ENCODE measurements around the gene C4orf50.

Gene C4orf50

DNA sequence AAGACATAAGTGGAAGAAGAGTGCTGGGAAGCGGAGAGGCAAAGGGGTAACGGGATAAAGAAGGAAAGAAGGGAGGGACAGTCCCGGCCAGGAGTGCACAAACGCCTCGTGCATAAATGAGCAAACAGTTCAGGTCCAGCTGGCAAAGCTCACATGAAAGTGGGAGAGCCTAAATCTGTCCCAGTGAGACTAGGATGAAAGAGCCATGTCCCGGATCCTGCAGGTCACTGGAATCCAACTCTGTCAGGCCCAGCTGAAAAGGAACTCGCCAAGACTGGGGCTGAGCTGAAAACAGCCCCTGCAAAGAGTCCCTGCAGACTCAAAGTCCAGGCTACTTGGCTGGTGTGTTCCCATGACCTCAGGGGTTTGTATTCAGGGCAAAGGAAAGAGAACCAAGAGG lies 87.4 kb downstream of the C4orf50 start:
- WGBS (ENCODE audit: insufficient coverage, insufficient read length), result no CpG with 5 or more reads among the region's 7 CpGs
- Histone ChIP-seq H3K36me3 (ENCODE audit: control insufficient read depth, insufficient read depth, low read length) (no peaks in the 10 kb centered on the region), H3K4me3 (ENCODE audit: low read length) (no peak overlapping the region), H3K9me3 (ENCODE audit: control insufficient read depth, insufficient read depth, low read length) (no peaks in the 10 kb centered on the region), H3K27me3 (ENCODE audit: control insufficient read depth, insufficient read depth, low read length) (no peaks in the 10 kb centered on the region), H3K27ac (ENCODE audit: low read length) (no peak overlapping the region), H3K4me1 (ENCODE audit: control insufficient read depth, insufficient read depth, low read length) (no peaks in the 10 kb centered on the region)
- no peak for DNase-seq (ENCODE audit: low read depth, low spot score)

DNA sequence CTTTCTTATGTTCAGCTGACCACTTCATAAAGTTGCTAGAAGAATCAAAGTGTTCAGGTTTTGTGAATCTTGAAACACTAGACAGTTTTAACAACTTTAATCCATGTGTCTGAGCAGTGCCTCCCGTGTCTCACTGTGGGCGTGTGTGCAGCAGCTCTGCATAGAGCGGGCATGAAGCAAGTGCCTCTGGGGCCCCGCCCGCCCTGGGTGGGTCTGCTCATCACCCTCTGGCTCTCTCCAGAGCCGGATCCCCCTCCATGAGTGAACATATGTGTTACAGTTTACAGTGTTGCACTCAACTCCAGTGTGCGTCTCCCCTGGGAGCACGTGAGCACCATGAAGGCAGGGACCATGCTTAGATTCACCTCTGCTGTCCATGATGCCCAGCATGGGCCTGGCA lies 87.8 kb downstream of the C4orf50 start:
- no peaks in the 10 kb centered on the region for H3K9me3 ChIP-seq (ENCODE audit: control insufficient read depth, insufficient read depth, low read length)
- H3K27me3 ChIP-seq (ENCODE audit: control insufficient read depth, insufficient read depth, low read length), result no peaks in the 10 kb centered on the region
- no peak for DNase-seq (ENCODE audit: low read depth, low spot score)
- no peak overlapping the region for H3K4me3 ChIP-seq (ENCODE audit: low read length)
- WGBS (ENCODE audit: insufficient coverage, insufficient read length), result no CpG with 5 or more reads among the region's 8 CpGs
- H3K36me3 ChIP-seq (ENCODE audit: control insufficient read depth, insufficient read depth, low read length), result no peaks in the 10 kb centered on the region
- H3K27ac ChIP-seq (ENCODE audit: low read length), result no peak overlapping the region
- peaks cover 2% of the 10 kb centered on the region; the same call in 1 of the 2 replicates for H3K4me1 ChIP-seq (ENCODE audit: control insufficient read depth, insufficient read depth, low read length)

DNA sequence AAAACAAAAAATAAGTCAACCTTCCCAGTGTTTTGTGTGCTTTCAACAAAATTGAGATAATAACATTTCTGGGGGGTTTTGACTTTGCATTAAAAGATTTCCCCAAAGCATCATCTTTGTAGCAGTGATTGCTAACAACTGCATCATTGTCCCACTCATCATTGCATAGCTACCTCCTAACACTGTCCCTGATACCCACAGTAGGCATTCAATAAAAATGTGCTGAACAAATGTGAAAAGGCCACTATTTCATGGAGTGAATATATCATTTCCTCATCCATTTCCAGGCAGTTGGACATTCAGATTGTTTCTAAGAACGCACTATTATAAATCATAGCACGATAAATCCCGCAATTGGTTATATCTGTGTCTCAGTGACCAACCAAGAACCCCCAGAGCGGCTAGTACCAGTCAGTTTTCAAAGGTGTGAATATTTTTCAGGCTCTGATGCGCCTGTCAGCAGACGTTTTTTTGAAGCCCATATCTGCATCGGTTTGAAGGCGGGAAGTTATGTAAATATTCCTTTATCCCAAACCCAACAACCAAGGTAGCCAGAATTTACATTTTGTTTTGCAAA lies 89.3 kb downstream of the C4orf50 start:
- WGBS (ENCODE audit: insufficient coverage, insufficient read length), result no CpG with 5 or more reads among the region's 8 CpGs
- H3K4me1 ChIP-seq (ENCODE audit: control insufficient read depth, insufficient read depth, low read length), result peaks cover 2% of the 10 kb centered on the region; the same call in 1 of the 2 replicates
- no peak overlapping the region for H3K4me3 ChIP-seq (ENCODE audit: low read length)
- no peaks in the 10 kb centered on the region for H3K36me3 ChIP-seq (ENCODE audit: control insufficient read depth, insufficient read depth, low read length)
- no peak for DNase-seq (ENCODE audit: low read depth, low spot score)
- no peaks in the 10 kb centered on the region for H3K27me3 ChIP-seq (ENCODE audit: control insufficient read depth, insufficient read depth, low read length)
- no peak overlapping the region for H3K27ac ChIP-seq (ENCODE audit: low read length)
- H3K9me3 ChIP-seq (ENCODE audit: control insufficient read depth, insufficient read depth, low read length), result no peaks in the 10 kb centered on the region

DNA sequence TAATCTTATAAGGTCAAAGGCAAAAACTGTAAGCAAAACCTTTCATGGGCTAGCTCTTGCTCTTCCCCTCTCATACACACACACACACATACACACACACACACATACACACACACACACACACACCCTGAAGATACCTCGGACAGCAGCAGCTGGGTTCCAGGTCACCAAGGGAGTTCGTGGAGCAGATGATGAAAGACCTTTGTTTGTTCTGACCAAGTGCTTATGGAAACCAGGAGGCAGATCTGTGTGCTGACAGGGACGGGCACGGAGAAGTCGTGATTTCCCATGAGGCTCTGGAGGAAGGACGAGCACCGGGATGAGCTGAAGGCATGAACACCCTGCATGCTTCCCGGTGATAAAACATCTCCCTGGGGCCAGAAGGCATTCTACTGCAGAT lies 90.0 kb downstream of the C4orf50 start:
- H3K27me3 ChIP-seq (ENCODE audit: control insufficient read depth, insufficient read depth, low read length), result no peaks in the 10 kb centered on the region
- no peaks in the 10 kb centered on the region for H3K36me3 ChIP-seq (ENCODE audit: control insufficient read depth, insufficient read depth, low read length)
- H3K4me3 ChIP-seq (ENCODE audit: low read length), result no peak overlapping the region
- no peak overlapping the region for H3K27ac ChIP-seq (ENCODE audit: low read length)
- WGBS (ENCODE audit: insufficient coverage, insufficient read length), result no CpG with 5 or more reads among the region's 8 CpGs
- H3K9me3 ChIP-seq (ENCODE audit: control insufficient read depth, insufficient read depth, low read length), result no peaks in the 10 kb centered on the region
- peaks cover 2% of the 10 kb centered on the region; the same call in 1 of the 2 replicates for H3K4me1 ChIP-seq (ENCODE audit: control insufficient read depth, insufficient read depth, low read length)
- no peak for DNase-seq (ENCODE audit: low read depth, low spot score)

DNA sequence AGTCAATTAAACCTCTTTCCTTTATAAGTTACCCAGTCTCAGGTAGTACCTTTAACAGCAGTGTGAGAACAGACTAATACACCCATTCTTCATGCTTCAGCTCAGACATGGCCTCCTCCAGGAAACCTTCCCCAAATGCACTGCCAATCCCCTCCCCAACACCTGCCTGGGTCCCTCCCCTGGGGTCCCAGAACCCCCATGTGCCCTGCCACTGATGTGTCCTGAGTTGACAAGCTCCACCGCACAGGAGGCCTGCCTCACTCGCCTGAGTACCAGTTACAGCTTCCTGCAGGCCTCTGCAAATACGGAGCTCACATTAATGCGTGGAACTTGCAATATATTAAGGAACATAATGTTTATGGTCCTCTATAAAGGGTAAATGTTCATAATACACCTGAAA lies 90.5 kb downstream of the C4orf50 start:
- no peaks in the 10 kb centered on the region for H3K9me3 ChIP-seq (ENCODE audit: control insufficient read depth, insufficient read depth, low read length)
- H3K4me3 ChIP-seq (ENCODE audit: low read length), result no peak overlapping the region
- no peak overlapping the region for H3K27ac ChIP-seq (ENCODE audit: low read length)
- no peaks in the 10 kb centered on the region for H3K27me3 ChIP-seq (ENCODE audit: control insufficient read depth, insufficient read depth, low read length)
- H3K36me3 ChIP-seq (ENCODE audit: control insufficient read depth, insufficient read depth, low read length), result no peaks in the 10 kb centered on the region
- peaks cover 2% of the 10 kb centered on the region; the same call in 1 of the 2 replicates for H3K4me1 ChIP-seq (ENCODE audit: control insufficient read depth, insufficient read depth, low read length)
- no peak for DNase-seq (ENCODE audit: low read depth, low spot score)
- WGBS (ENCODE audit: insufficient coverage, insufficient read length), result no CpG with 5 or more reads among the region's 4 CpGs

DNA sequence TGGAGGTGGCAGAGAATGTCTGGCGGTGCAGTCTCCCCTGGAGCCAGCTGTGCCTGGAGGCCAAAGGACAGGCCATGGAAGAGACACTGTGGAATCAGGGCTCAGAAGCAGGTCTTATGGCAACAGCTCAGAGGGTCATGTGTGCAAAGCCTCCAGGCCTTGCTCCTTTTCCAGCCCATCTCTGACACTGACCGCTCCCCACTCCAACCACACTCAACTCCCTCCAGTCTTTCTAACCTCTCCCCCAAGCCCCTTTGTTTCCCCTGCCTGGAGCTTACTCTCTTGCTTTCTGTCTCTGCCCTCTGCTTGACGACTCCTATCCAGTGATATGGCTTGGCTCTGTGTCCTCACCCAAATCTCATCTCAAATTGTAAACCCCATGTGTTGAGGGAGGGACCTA lies 91.1 kb downstream of the C4orf50 start:
- Histone ChIP-seq H3K27ac (ENCODE audit: low read length) (no peak overlapping the region), H3K36me3 (ENCODE audit: control insufficient read depth, insufficient read depth, low read length) (no peaks in the 10 kb centered on the region)
- WGBS (ENCODE audit: insufficient coverage, insufficient read length), result no CpG with 5 or more reads among the region's 3 CpGs

DNA sequence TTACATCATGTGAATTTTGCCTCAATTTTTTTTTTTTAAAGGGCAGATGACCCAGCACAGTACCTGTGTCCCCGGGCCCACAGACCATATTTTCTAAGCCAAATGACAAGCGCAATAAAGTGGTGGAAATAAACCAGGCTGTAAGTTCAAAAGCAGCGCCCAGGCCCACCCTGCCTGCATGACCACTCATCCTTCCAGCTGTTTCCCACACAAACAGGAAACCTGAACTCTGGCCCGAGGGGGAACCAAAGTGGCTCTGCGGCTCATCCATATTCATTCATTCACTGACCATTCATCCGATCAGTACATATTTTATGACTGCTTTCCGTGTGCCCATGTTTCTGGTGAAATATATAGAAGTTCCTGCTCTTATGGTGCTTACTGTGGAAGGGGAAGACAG lies 91.6 kb downstream of the C4orf50 start:
- H3K27me3 ChIP-seq (ENCODE audit: control insufficient read depth, insufficient read depth, low read length), result no peaks in the 10 kb centered on the region
- no peak for DNase-seq (ENCODE audit: low read depth, low spot score)
- no peaks in the 10 kb centered on the region for H3K36me3 ChIP-seq (ENCODE audit: control insufficient read depth, insufficient read depth, low read length)
- H3K9me3 ChIP-seq (ENCODE audit: control insufficient read depth, insufficient read depth, low read length), result no peaks in the 10 kb centered on the region
- whole genome bisulfite sequencing (ENCODE audit: insufficient coverage, insufficient read length), result no CpG with 5 or more reads among the region's 7 CpGs
- H3K4me3 ChIP-seq (ENCODE audit: low read length), result no peak overlapping the region
- no peak overlapping the region for H3K27ac ChIP-seq (ENCODE audit: low read length)
- H3K4me1 ChIP-seq (ENCODE audit: control insufficient read depth, insufficient read depth, low read length), result peaks cover 2% of the 10 kb centered on the region; the same call in 1 of the 2 replicates

More for the DNA sequence above, 91.1 kb downstream of the C4orf50 start:
- Histone ChIP-seq H3K27me3 (ENCODE audit: control insufficient read depth, insufficient read depth, low read length) (no peaks in the 10 kb centered on the region), H3K4me3 (ENCODE audit: low read length) (no peak overlapping the region), H3K4me1 (ENCODE audit: control insufficient read depth, insufficient read depth, low read length) (peaks cover 2% of the 10 kb centered on the region; the same call in 1 of the 2 replicates), H3K9me3 (ENCODE audit: control insufficient read depth, insufficient read depth, low read length) (no peaks in the 10 kb centered on the region)
- no peak for DNase-seq (ENCODE audit: low read depth, low spot score)

DNA sequence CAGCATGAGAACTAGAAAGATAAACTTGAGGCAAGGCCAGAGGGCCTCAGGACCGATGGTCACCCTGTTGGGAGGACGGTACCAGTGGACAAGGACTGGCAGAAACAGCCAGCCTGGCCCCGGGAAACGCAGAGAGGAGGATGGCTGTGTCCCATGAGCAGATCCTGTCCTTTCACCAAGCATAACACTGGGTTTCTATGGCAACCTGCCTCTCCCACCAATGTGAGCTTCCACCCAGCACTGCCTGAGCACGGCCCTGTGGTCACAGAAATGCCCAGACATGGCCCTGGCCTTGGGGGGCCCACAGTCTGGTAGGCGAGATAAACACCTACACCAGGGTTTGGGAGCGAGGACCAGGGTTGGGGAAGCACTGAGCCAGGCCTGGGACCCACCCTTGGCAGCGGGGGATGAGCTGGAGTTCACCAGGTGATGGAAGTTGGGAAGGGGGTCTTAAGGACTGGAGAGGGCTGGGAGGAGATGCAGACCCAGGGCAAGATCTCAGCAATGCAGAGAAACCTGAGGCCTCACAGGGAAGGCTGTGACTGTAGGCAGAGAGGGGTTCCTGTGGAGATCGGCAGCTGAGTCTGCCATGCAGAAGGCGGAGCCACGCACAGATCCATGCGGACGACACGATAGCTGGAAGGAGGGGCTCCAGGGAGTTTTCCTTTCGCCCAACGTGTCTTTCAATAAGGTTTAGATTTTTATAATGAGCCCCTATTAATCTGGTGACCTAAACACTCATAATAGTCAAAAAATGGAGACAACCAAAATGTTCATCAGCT lies 92.6 kb downstream of the C4orf50 start:
- DNase-seq (ENCODE audit: low read depth, low spot score), result no peak
- Histone ChIP-seq H3K27me3 (ENCODE audit: control insufficient read depth, insufficient read depth, low read length) (no peaks in the 10 kb centered on the region), H3K9me3 (ENCODE audit: control insufficient read depth, insufficient read depth, low read length) (no peaks in the 10 kb centered on the region), H3K4me1 (ENCODE audit: control insufficient read depth, insufficient read depth, low read length) (peaks cover 2% of the 10 kb centered on the region; the same call in 1 of the 2 replicates), H3K4me3 (ENCODE audit: low read length) (no peak overlapping the region), H3K36me3 (ENCODE audit: control insufficient read depth, insufficient read depth, low read length) (no peaks in the 10 kb centered on the region), H3K27ac (ENCODE audit: low read length) (no peak overlapping the region)
- WGBS (ENCODE audit: insufficient coverage, insufficient read length), result no CpG with 5 or more reads among the region's 16 CpGs

DNA sequence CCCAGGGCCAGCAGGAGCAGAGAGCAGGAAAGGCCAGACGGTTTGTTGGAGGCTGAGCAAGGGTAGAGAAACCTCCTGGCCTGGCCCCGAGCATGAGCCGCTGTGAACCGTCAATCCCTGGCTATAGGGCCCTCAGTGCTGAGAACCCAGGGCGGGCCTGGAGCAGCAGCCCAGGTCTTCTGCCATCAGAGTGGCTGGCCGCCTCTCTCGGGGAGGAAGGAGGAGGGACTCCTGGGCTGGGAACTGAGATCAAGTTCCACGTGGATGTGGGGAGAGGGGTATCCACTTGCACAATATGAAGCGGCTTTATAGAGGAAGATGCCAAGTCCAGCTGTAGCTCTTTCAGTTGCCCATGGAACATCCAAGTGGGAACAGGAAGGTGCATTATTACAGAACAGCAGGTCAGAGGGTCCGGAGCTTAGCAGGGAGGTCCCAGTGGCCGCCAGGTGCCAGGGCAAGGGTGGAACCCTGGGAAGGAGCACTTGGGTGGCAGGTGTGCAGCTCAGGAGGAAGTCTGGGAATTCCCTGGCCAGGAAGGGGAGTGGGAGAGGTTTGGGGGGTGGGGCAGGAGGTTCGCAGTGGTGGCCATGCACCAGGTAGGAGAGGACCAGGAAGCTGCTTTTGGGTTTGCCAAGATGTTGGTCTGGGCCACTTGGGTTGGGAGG lies 93.6 kb downstream of the C4orf50 start:
- no peaks in the 10 kb centered on the region for H3K27me3 ChIP-seq (ENCODE audit: control insufficient read depth, insufficient read depth, low read length)
- no peaks in the 10 kb centered on the region for H3K36me3 ChIP-seq (ENCODE audit: control insufficient read depth, insufficient read depth, low read length)
- H3K4me3 ChIP-seq (ENCODE audit: low read length), result no peak overlapping the region
- no CpG with 5 or more reads among the region's 12 CpGs for WGBS (ENCODE audit: insufficient coverage, insufficient read length)
- H3K9me3 ChIP-seq (ENCODE audit: control insufficient read depth, insufficient read depth, low read length), result no peaks in the 10 kb centered on the region
- peaks cover 2% of the 10 kb centered on the region; the same call in 1 of the 2 replicates for H3K4me1 ChIP-seq (ENCODE audit: control insufficient read depth, insufficient read depth, low read length)
- H3K27ac ChIP-seq (ENCODE audit: low read length), result no peak overlapping the region
- no peak for DNase-seq (ENCODE audit: low read depth, low spot score)

DNA sequence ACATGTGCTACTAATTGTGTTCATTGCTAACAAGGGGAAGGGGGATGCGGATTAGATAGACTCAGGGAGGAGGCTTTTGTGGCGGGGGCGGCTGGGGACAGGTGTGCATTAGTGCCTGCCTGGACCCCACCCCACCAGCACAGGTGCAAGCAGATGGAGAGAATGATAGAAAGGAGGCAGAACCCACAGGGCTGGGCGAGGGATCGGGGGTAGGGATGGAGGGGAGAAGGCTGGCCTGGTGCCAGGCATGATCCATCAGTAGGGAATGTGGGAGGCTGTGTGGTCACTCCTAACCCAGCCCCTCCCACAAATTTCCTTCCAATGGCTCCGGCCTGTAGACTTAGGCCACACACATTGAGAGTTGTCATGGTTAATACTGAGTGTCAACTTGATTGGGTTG lies 94.9 kb downstream of the C4orf50 start:
- no peak overlapping the region for H3K4me3 ChIP-seq (ENCODE audit: low read length)
- H3K27ac ChIP-seq (ENCODE audit: low read length), result no peak overlapping the region
- no peaks in the 10 kb centered on the region for H3K36me3 ChIP-seq (ENCODE audit: control insufficient read depth, insufficient read depth, low read length)
- no peak for DNase-seq (ENCODE audit: low read depth, low spot score)
- peaks cover 2% of the 10 kb centered on the region; the same call in 1 of the 2 replicates for H3K4me1 ChIP-seq (ENCODE audit: control insufficient read depth, insufficient read depth, low read length)
- no peaks in the 10 kb centered on the region for H3K27me3 ChIP-seq (ENCODE audit: control insufficient read depth, insufficient read depth, low read length)
- no peaks in the 10 kb centered on the region for H3K9me3 ChIP-seq (ENCODE audit: control insufficient read depth, insufficient read depth, low read length)
- no CpG with 5 or more reads among the region's 6 CpGs for WGBS (ENCODE audit: insufficient coverage, insufficient read length)
